KMS-11 (cell line): ENCODE data around the gene WDPCP.

ENCODE experiments used
- H2AFZ ChIP-seq: fragments of 200-600 bp; sonication (generic); 2 replicates; pipeline ENCODE4 v1.6.1; 2016; ENCODE audit warnings: antibody characterized with exemption, mixed run types, low read depth
- H3K27ac ChIP-seq: fragments of 200-600 bp; sonication (generic); 2 replicates; pipeline ENCODE4 v1.6.1; 2016; ENCODE audit warnings: mild to moderate bottlenecking, mixed run types
- H3K27me3 ChIP-seq: fragments of 200-600 bp; sonication (generic); 2 replicates; pipeline ENCODE4 v1.6.1; 2017; ENCODE audit warnings: mild to moderate bottlenecking, low read depth, mixed run types, moderate library complexity; ENCODE audit not compliant: insufficient read depth
- H3K36me3 ChIP-seq: fragments of 200-600 bp; sonication (generic); 2 replicates; pipeline ENCODE4 v1.6.1; 2017; ENCODE audit warnings: mild to moderate bottlenecking, mixed run types; ENCODE audit not compliant: insufficient read depth
- H3K4me1 ChIP-seq: fragments of 200-600 bp; sonication (generic); 2 replicates; pipeline ENCODE4 v1.6.1; 2016; ENCODE audit warnings: mild to moderate bottlenecking, low read depth, mixed run types; ENCODE audit not compliant: poor library complexity, severe bottlenecking
- H3K4me2 ChIP-seq: fragments of 200-600 bp; sonication (generic); 2 replicates; pipeline ENCODE4 v1.7.0; 2016; ENCODE audit warnings: mild to moderate bottlenecking, mixed run types
- H3K4me3 ChIP-seq: fragments of 200-600 bp; sonication (generic); IDR thresholded peaks from 2 replicates; pipeline ENCODE4 v1.6.1; 2017; ENCODE audit warnings: low read depth, low read length, mixed read lengths; ENCODE audit not compliant: insufficient read depth
- H3K79me2 ChIP-seq: fragments of 200-600 bp; sonication (generic); 2 replicates; pipeline ENCODE4 v1.6.1; 2016; ENCODE audit warnings: low read depth, mixed run types; ENCODE audit not compliant: insufficient read depth
- H3K9ac ChIP-seq: fragments of 200-600 bp; sonication (generic); 2 replicates; pipeline ENCODE4 v1.6.1; 2016; ENCODE audit warnings: mild to moderate bottlenecking, mixed run types
- H4K20me1 ChIP-seq: fragments of 200-600 bp; sonication (generic); 2 replicates; pipeline ENCODE4 v1.6.1; 2016; ENCODE audit warnings: mild to moderate bottlenecking, mixed run types; ENCODE audit not compliant: insufficient read depth
- CTCF ChIP-seq: fragments of 200-600 bp; sonication (generic); conservative IDR thresholded peaks from 2 replicates; pipeline ENCODE4 v1.6.1; 2017; ENCODE audit warnings: low read depth, mild to moderate bottlenecking, antibody characterized with exemption, low read length, moderate library complexity, mixed read lengths

The WDPCP gene

GRCh38 chr2:63604666-63605065, 16.4 kb upstream of the WDPCP start:
- H3K27me3 ChIP-seq: no peaks in the 10 kb centered on the region
- H3K4me3 ChIP-seq: no peak overlapping the region
- H3K4me2 ChIP-seq: no peak overlapping the region
- no peaks in the 10 kb centered on the region for H3K4me1 ChIP-seq
- peaks cover 6% of the 10 kb centered on the region; the same call in 1 of the 2 replicates for H3K36me3 ChIP-seq
- no peaks in the 10 kb centered on the region for H3K79me2 ChIP-seq
- H2AFZ ChIP-seq: no peak overlapping the region
- H3K9ac ChIP-seq: no peak overlapping the region
- no peak for TF ChIP-seq CTCF
- H3K27ac ChIP-seq: no peak overlapping the region
- H4K20me1 ChIP-seq: no peaks in the 10 kb centered on the region

- H4K20me1 ChIP-seq: no peaks in the 10 kb centered on the region
- no peak overlapping the region for H3K27ac ChIP-seq
- TF ChIP-seq CTCF: no peak
- H3K36me3 ChIP-seq: peaks cover 3% of the 10 kb centered on the region; the same call in 1 of the 2 replicates
- no peak overlapping the region for H3K4me3 ChIP-seq
- H3K4me1 ChIP-seq: no peaks in the 10 kb centered on the region
- H3K27me3 ChIP-seq: no peaks in the 10 kb centered on the region
- no peak overlapping the region for H3K4me2 ChIP-seq
- no peak overlapping the region for H2AFZ ChIP-seq
- no peak overlapping the region for H3K9ac ChIP-seq
- H3K79me2 ChIP-seq: no peaks in the 10 kb centered on the region
These were observed 12.7 kb upstream of the WDPCP start for GRCh38 chr2:63600881-63601460.

GRCh38 chr2:63598981-63599380, 10.7 kb upstream of the WDPCP start:
- no peak overlapping the region for H3K4me2 ChIP-seq
- no peak overlapping the region for H3K9ac ChIP-seq
- no peak overlapping the region for H3K27ac ChIP-seq
- no peak for TF ChIP-seq CTCF
- peaks cover 5% of the 10 kb centered on the region; the same call in 1 of the 2 replicates for H3K79me2 ChIP-seq
- no peaks in the 10 kb centered on the region for H3K27me3 ChIP-seq
- no peak overlapping the region for H2AFZ ChIP-seq
- no peaks in the 10 kb centered on the region for H4K20me1 ChIP-seq
- H3K4me3 ChIP-seq: no peak overlapping the region
- no peaks in the 10 kb centered on the region for H3K4me1 ChIP-seq
- H3K36me3 ChIP-seq: peaks cover 3% of the 10 kb centered on the region; the same call in 1 of the 2 replicates

- H3K9ac ChIP-seq: no peak overlapping the region
- H3K79me2 ChIP-seq: peaks cover 29% of the 10 kb centered on the region; the same call in 1 of the 2 replicates
- no peaks in the 10 kb centered on the region for H3K27me3 ChIP-seq
- no peaks in the 10 kb centered on the region for H3K36me3 ChIP-seq
- H3K4me2 ChIP-seq: no peak overlapping the region
- no peak overlapping the region for H3K4me3 ChIP-seq
- no peaks in the 10 kb centered on the region for H4K20me1 ChIP-seq
- no peak overlapping the region for H2AFZ ChIP-seq
- H3K27ac ChIP-seq: no peak overlapping the region
- H3K4me1 ChIP-seq: peaks cover 12% of the 10 kb centered on the region
- no peak for TF ChIP-seq CTCF
These were observed 8.2 kb upstream of the WDPCP start for GRCh38 chr2:63596401-63596883.
